CD4-positive, alpha-beta T cell treated with Interleukin-4 for 4 hours (primary cell): ENCODE measurements around the gene PAX7.

Experiments used
- DNase-seq: peaks from one replicate; pipeline ENCODE4 v3.0.0-alpha.2; 2020

PAX7 gene

DNA sequence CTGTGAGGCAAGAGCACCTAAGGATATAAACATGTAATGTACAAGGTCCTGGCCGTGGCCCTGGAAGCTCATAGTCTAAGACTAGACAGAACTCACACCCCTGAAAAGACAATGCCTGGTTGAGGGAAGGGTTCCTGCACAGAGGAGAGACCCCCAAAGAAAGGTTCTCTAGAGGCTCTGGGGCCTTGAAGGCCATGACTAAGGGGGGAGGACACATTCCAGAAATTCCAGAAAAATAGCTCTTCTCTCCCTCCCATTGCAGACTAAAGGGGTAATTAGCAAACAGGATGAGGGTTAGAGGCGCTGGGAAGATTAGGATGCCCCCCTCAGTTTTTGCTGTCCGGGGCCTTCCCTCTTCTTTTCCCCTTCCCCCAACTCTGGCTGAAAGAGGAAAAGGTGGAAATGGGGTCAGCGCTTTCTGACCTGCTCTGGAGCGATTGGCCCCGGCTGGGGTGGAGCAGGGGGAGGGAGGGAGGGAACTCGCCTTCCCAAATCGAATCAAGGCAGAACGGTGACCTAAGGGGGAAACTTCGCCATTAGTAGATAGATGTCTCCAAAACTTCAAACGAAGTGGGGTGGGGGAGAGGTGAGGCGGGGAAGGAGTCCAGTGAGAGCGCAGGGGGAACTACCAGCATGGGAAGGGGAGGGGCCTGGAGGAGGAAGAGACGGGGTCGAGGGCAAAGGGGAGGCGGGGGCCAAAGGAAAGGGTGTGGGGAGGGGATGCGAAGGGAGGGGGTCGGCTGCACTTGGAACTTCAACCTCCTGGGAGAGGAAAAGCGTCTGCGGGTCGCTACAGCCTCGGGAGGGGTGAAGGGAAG, 11.8 kb downstream of the PAX7 start:
- DNase-seq = no peak

DNA sequence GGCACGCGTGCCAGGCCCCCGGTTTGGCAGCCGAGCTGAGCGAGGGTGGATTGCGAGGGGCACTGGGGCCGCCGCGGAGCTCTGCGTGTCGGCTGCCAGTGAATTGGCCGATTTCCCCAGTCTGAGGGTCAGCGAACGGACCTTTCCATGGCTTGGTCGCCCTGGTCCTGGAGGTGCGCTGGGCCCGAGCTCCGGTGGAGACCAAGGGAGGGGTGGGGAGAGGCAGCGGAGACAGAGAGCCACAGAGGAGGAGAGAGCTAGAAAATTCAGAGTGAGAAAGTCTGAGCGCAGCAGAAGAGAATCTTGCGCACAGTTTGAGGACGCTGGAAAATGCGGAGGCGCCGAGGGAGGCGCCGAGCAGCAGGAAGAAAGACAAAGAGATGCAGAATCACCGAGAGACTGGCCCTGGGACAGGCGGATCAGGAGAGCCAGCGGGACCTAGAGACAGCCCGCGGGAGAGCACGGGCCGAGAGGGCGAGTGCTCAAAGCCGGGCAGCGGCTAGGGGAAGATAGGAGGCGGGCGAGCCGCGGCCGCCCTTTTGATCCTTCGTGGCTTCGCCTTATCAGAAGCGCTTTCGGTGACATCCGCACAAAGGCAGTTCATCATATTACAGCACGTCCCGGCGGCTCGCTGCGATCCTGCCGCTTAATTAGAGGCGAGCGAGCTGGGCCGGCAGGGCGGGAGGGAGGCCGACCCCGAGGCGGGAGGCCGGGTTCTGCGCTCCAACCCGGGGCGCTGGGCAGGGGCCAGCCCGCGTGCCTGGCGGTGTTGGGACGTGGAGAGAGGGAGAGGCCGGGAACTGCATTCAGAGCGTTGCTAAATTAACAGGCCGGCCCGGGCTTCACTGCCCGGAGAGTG, 12.7 kb downstream of the PAX7 start:
- no peak for DNase-seq

DNA sequence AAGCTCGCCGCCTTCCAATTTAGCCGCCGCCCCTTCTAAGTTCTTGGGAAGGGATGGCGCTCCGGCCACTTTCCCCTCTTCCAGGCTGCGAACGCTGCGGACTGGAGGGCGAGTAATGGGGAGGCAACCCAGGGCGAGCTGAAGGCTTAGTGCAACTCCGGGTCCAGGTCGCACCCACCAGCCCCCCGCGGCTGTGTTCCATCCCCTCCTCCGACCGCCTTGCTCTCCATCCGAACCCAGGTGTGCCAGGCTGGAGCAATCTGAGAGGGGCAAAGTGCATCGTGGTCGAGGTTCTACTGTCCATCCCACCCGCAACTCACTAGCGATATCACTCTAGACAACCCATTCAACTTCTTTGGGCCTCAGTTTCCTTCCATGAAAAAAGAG, 13.4 kb downstream of the PAX7 start:
- no peak for DNase-seq

DNA sequence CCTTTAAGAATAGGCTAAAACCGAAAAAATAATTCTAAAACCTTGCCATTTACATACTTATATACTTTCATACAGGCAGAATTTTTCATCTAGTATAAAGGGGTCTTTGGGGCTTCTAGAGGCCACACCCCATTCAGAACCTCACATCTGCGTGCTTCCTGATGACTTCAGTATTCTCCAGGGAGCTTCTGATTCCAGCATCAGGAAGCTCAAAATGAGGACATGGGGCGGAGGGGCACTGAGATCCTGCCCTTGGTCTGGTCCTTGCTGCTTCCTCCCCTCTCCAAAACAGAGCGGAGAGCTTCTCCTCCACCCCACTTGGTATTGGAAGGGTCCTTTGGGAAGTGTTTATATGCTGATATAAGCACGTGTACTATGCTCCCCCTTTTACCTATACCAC, 13.8 kb downstream of the PAX7 start:
- DNase-seq = no peak

DNA sequence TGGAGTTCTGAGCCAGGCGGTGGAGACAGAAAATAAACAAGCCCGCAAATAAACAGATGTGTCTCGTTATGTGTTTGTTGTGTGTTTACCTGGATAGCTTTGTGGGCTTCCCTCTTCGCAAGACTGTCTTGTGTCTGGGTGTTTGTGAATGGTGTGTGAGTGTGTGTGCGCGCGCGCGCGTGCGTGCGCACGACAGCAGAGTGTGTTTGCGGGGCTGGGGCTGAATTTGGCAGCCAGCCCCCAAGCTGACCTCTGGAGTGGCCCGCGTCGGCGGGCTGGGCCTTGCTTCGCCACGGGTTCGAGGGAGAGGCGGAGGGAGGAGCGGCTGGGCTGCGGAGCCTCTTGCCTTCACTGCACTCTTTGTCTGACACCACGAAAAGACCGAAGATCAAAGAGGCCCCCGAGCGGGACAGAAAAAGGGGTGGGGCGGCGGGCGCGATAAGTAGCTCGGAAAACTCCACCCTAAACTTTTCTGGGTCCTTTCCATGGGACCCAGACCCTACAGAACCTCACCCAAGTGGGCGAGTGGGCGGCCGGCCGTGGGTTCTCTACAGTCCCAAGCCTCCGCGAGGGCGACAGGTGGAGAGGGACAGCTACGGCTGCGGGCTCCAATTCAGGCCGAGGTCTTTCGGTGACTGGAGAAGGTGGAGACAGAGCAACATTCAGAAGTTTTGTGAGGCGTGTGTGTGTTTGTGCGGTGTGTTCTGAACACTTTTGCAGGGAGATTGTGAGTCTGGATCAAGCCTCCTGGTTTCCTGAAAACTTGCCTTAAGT, 14.5 kb downstream of the PAX7 start:
- no peak for DNase-seq

DNA sequence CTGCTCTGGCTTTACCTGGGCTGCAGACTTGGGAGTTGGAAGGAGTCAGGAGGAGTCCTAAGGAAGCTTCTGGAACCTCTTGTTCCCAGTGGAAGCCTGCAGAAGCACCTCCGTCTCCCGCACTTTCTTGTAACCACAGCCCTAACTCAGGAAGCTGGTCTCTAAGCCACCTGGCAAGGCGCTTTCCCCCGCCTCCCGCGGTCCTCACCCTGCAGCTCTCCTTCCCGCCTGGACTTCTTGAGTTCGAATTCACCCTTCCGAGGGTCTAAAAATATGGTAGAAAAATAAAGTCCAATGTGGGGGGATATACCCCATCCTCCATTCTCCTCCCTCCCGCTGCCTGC, 15.1 kb downstream of the PAX7 start:
- no peak for DNase-seq

DNA sequence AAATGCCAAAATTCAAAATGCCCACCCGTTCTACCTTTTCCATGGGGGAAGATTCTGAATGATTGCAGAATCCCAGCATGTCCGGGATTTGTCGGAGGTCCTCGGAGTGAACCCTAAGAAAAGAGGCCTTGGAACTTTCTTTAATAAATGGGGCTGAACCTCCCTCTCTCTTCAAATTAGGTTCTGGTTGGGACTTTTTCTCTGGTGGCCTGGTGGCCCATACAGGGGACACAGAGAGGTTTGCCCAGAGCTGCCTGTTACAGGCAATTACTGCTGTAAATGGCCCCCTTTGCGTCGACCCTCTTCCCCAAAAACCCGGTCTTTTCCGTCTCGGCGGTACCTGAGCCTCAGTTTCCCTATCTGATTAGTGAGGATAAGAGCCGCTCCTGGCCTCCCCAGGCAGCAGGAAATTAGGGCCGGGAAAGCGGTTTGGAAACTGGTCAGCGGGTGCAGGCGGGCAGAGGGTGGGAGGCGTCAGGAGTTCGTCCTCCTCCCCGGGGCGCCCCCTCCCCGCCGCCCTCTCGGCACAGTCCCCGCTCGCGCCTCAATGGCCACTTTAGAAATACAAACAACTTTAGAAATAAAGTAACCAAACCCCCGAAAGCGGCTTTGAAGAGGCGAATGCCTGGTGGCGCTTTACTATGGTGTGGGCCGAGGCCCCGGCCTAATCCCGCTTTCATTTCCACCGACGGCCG, 15.6 kb downstream of the PAX7 start:
- no peak for DNase-seq

DNA sequence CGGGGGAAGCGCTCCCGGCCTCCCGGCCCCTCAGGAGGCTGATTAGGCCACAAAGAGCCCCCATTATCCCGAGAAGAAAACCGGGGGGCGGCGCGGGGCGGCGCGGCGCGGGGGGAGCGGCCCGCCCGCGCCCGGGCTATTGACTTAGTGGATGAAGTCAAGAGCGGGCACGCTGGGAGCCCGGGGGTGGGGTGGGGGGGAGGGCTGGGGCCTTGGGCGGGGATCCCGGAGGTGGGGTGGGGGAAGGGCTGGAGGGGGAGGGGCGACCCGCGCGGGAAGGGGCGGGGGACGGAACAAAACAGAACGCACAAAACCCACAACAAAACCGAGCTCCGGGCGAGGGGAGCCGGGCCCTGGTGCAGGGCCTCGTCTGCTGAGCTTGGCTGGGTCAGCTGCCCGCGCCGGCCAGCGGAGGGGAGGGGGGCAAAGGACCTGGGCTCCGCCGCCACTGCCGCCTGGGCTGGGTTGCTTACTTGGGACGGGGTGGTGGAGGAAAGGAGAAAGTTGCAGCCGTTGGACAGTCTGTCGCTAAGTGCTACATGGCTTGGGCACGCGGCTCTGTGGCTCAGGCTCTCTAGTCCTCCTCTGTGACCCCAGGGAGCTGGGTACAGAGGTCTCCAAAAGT, 16.3 kb downstream of the PAX7 start:
- DNase-seq = no peak

DNA sequence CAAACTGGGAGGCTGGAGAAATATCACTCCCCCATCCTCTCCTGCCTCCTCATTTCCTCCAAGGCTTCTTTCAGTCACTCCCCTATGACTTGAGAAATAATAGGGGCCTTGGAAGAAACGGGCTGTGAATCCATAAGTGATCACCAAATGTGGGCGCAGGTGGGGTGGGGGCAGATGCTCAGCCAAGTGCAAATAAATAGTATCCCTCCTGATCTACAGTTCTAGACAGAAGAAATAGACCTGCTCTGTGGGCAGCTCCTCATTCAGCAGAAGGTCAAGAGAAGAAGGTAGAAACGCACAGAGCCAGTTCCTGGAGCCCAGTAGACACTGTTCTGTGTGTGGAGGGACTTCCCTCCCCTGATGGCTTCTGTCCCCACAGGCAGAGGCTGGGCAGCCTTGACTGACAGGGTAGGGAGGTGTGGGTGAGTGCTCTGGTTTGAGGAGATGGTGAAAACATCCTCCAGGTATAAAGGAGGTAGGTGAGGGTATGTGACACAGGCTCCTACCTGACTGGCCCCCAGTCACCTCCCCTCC, 17.1 kb downstream of the PAX7 start:
- no peak for DNase-seq

DNA sequence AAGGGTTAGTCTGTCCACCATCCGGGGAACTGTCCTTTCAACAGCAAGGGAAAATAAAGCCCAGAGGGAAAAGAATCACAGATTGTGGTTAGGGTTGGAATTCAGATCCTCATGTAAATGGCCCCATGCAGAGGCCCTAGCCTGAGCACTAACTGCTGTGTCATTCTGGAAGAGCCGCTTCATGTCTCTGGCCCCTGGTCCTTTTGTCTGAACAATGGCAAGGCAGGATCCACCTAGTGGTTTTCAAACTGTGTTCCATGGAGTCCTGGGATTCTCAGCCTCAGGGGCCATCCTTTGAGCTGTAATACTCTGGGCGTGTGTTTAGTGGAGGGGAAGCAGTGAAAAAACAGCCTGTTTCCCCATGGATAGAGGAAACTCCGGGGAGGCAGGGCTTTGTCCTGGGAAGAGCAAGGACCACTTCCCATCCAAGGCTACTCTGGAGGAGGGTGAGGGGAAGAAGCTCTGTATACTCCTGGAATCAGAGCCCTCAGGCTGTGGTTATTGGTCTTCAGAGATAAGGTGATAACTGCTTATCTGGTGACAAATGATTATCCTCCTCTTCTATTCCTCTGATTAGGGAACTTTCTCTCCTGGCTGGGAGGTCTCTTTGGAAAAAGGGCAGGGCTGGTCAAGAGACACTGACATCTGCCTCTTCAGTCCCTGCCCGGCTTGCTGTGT, 19.2 kb downstream of the PAX7 start:
- DNase-seq = no peak

DNA sequence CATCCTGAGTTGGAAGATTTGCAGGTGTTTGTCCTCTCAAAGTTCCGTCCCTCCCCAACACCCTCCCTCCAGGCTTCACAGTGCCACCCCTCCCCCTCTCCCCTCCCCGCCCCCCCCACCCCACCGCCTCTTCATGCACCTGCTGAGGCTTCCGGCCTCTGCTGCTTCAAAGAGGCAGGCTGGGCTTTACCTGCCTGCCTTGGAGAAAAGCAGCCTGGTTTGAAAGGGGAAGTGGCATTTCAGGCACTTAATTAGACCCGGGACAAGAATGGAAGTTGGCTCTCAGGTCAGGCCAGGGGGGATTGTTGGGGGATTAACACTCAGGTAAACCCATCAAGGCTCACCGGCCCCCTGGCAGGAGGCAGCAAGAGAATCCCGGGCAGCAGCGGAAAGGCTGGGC, 21.1 kb downstream of the PAX7 start:
- no peak for DNase-seq

DNA sequence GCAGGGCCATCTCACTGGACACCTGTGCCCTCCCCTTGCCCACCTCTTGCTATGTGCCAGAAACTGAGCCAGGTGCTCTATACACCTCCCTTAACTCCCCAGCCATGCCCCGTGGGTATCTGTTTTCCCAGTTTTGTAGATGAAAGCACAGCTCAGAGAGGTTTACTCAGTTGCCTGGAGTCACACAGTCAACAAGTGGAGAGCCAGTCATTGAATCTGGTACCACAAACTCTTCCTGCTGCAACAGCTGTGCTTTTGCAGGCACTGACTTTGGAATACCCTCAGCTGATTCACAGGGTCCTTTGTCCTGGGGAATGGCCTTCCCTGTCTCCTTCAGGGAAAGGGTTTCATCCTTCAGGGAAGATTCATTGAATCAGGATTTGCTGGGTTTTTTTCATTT, 22.1 kb downstream of the PAX7 start:
- DNase-seq = no peak

DNA sequence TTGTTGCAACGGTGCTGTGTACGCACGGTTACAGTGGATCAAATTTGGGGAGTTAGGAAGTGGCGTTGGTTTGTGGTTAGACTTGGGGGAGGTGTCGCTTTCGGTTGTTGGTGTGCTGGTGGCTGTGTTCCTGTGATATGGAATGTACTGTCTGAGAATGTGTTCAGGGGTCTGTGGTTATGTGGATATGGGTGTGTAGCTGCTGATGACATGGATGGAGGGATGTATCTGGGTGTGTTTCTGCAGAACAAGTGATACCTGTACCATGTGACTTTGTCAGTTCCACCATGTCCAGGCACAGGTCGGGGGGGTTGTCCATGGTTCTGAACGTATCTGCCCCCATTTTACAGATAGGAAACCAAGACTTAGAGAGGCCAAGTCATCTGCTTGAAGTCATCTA, 22.7 kb downstream of the PAX7 start:
- no peak for DNase-seq

DNA sequence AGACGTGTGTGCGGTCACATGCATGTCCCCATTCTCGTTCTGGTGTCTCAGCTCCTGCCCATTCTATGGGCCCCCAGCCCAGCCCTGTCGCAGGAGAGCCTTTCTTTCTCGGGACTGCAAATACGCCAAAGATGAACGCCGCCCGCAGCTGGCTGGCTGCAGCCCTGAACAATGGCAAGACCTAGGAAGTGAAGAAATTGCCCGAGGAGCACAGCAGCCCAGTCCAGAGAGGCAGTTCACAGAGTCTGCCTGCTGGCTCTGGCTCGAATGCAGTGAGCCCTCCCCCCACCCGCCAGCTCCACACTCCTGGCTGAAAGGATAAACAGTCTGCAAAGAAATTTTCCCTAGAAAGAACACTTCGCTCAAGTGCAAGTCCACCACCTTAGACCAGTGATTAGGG, 23.3 kb downstream of the PAX7 start:
- DNase-seq = no peak

DNA sequence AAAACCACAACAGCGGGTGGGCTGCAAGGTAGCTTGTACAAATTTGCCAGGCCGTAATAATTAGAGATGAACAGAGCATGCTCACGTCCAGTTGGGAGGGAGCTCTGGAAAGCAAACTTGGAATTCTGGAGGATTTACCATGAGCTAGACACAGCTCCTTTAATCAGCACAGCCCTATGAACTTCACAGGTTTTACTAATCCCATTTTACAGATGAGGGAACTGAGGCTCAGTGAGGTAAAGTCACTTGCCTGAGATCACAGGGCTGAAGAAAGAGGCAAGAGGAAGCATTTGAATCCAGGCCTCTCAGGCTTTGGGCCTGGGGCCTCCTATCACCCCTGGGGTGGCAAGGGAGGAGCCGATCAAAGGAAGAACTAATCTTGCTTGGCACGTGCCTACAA, 24.0 kb downstream of the PAX7 start:
- DNase-seq = no peak

DNA sequence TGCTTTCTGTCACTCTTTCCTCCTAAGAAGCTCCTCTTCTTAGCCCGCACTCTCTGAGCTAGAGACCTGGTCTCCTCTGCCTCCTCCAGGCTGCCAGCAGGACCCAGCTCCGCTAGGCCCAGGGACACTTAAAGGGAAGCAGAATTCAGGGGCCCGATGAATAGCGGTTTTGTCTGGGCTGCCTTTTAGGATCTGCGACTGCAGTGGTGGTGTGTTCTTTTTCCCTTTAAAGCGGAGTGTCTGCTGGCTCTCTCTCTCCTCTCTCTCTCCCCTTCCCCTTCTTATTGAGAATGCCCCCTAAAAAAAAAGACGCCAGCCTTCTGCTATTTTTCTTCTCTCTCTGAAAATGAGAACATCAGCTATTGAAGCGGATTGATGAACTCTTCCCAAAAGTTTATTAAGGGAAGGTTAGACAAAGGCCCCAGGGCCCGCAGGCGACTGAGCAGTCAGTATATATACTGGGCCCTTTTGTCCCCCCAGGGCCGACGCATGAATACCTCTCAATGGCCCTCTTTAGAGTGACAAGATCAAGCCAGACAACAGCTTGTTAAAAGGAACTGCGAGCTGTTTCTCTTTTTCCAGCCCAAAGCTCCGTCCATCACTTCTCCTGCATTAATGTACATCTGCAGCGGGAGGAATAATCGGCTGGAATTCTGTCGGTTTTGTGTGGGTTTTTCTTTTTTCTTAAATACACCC, 27.0 kb downstream of the PAX7 start:
- no peak for DNase-seq

DNA sequence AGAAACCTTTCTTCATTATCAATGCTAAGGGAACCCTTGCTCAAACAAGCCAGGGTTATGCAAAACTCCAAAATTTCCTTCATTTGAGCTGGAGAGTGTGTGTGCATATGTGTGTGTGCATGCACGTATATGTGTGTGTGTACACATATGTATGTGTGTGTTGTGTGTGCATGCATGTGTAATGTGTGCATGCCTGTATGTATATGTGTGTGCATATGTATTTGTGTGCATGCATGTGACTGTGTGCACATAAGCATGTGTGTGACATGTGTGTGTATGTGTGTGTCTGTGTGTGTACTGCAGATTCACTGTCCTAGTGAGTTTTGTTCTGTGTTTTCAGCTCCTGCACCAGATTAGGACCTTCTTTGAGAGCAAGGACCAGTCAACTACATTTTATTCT, 28.2 kb downstream of the PAX7 start:
- DNase-seq = no peak

DNA sequence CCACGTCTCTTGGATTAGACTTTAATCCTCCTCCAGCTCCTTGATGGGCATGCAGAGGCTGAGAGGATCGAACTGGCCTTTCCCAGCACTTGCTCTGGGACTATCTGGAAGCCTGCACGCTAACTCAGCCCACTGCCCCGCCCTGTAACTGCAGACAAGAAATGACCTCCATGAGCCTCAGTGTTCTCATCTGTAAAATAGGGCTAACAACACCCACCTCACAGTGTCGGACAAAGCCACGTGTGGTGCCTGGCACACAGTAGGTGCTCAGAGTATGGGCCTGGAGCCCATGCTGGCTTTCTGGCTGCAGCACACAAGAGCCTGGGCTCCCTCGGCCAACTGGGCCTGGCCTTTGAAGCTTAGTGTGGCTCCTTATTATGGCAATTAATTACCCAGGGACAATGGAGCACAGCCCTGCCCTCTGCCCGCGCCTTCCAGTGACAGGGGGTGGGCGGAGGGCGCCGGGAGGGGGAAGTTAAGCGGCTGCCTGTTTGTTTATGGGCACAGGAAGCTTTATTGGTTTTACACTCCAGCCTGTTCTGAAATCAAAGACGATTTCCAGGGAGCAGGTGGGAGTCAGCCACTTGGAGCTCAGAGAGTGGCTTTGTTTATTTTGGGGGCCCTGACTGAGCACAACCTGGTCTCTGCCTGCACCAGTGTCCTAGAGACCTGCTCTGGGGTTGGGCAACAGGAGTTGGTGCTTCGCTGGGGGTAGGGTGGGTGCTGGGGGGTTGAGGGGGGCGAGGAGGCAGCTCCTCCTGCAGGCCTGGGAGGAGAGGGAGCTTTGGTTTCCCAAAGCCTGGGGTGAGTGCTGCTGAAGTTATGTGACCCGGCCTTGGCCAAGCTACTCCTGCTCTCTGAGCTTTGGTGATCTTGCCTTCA, 31.0 kb downstream of the PAX7 start:
- DNase-seq = no peak

DNA sequence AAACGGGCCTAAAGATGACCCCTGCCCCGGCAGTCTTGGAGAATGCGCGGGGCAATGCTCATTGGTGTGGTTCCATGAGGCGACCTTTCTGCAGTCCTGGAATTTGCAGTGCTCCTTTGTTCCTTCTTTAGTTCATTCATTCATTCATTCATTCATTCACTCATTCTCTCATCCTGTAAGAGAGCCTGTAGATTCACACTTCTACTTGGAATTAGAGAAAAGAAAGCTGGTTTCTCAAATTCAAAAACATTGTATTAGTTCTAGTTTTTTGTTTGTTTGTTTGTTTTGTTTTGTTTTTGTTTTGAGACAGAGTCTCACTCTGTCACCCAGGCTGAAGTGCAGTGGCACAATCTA, 31.6 kb downstream of the PAX7 start:
- no peak for DNase-seq

DNA sequence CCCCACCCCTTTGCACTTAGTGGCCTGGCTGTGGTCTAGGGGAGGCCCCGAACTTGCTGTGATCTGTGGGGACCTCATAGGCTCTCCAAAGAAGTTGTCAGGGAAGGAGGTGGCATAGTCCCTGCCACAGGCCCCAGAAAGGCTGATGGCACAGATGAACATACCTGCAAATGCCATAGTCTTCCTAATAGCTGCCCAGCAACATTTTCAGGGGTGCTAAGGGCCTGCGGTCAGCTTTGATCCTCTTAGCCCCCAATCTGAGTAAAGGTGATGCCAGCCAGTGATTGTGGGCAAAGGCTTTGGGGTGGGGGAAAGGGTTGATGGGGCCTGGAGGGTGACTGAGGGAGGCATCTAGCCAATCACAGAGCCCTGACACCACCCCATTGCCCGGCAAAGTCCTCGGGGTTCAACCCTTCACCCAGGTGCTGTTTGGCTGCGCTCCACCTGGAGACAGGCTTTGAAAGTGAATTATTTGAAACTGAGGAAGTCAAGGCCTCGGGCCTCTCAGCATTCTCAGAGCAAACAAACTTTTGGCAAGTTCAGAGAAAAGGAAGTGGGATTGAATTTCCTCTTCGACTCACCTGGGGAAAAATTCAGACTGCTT, 35.8 kb downstream of the PAX7 start:
- no peak for DNase-seq
